Neural cell (in vitro differentiated cells): ENCODE measurements around the gene TRIM2.

ENCODE experiments used
- CTCF ChIP-seq: fragments of 450-650 bp; IDR thresholded peaks from 2 replicates; pipeline ENCODE4 v1.5.1; 2014; ENCODE audit warnings: antibody characterized with exemption, mild to moderate bottlenecking, moderate library complexity; ENCODE audit not compliant: poor library complexity, severe bottlenecking
- EZH2 ChIP-seq: fragments of 200-600, 300-800 bp; shearing (Covaris generic), sonication (generic); IDR thresholded peaks from 2 replicates; pipeline ENCODE4 v1.6.1; 2014; ENCODE audit warnings: antibody characterized with exemption, low read length, borderline replicate concordance, mild to moderate bottlenecking; ENCODE audit not compliant: insufficient read depth, poor library complexity, severe bottlenecking
- MXI1 ChIP-seq: fragments of 450-650 bp; conservative IDR thresholded peaks from 2 replicates; pipeline ENCODE4 v1.6.1; 2014; ENCODE audit warnings: antibody characterized with exemption, mild to moderate bottlenecking; ENCODE audit not compliant: poor library complexity, severe bottlenecking
- REST ChIP-seq: IDR thresholded peaks from 2 replicates; pipeline ENCODE4 v1.6.1; 2012; ENCODE audit warnings: borderline replicate concordance
- TAF1 ChIP-seq: IDR thresholded peaks from 2 replicates; pipeline ENCODE4 v1.6.1; 2012; ENCODE audit warnings: low read depth

GRCh38 chr4:153337686-153338085, 133.4 kb downstream of the TRIM2 start:
- TF ChIP-seq CTCF (no peak), REST (no peak), EZH2 (no peak), MXI1 (no peak), TAF1 (no peak)
